ENCODE data around the gene SIRT2. TPM values are rescaled to one million over a fixed set of nuclear protein-coding genes. Genes with fewer than 3 reads are reported as not detected.

Gene SIRT2
- total and polyA plus RNA-seq, 2 of the 13 experiments (the other 11 are each of a cell fraction or from before 2014, with no cell fraction given) = 22.3 to 26.1 TPM

DNA sequence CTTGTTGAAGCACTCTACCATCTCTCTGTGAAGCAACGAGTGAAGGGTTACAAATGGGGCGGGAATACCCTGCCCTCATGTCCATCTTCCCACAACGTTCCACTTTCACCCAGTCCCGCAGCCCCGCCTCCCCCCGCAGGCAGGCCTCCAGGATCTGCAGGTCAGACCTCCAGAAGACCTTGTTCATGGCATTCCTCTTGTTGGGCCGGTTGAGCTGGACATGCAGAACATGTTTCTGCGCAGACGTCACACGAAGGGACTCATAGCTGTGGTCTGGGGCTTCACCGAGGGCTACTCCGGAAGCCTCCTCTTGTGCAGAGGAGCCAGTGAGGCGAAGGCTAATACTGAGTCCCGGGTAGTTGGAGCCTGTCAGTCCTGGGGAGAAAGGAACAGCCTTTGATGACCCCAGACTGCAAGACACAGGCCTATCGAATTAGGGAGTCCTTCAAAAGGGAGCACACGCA lies 68.2 kb downstream of the SIRT2 start (continued):
- TF ChIP-seq FOXJ3 (CRISPR knock-in tag; IDR thresholded peaks at IDR 0.05; ENCODE audit: borderline replicate concordance) (no peak; the same call in 1 of the 2 replicates), ZNF570 (CRISPR knock-in tag; IDR thresholded peaks at IDR 0.05; ENCODE audit: borderline replicate concordance) (no peak), HNF4G (IDR thresholded peaks at IDR 0.05; ENCODE audit: borderline replicate concordance, low read depth, low read length) (no peak), HNF4G (CRISPR knock-in tag; IDR thresholded peaks at IDR 0.05; ENCODE audit: borderline replicate concordance, low read depth) (no peak), MTA1 (CRISPR knock-in tag; IDR thresholded peaks at IDR 0.05; ENCODE audit: borderline replicate concordance) (no peak), ZFP36L1 (CRISPR knock-in tag; IDR thresholded peaks at IDR 0.05) (no peak), ONECUT2 (CRISPR knock-in tag; IDR thresholded peaks at IDR 0.05) (no peak), ZNF496 (CRISPR knock-in tag; IDR thresholded peaks at IDR 0.05; ENCODE audit: insufficient replicate concordance) (no peak), U2AF2 (IDR thresholded peaks at IDR 0.05; ENCODE audit: low read depth, low read length) (no peak), DPF2 (CRISPR knock-in tag; IDR thresholded peaks at IDR 0.05; ENCODE audit: borderline replicate concordance, low read depth) (no peak), SMYD3 (CRISPR knock-in tag; IDR thresholded peaks at IDR 0.05) (no peak), ZIK1 (CRISPR knock-in tag; IDR thresholded peaks at IDR 0.05; ENCODE audit: borderline replicate concordance, low read depth) (no peak), SMARCC2 (IDR thresholded peaks at IDR 0.05) (no peak), GATA4 (IDR thresholded peaks at IDR 0.05; ENCODE audit: borderline replicate concordance, low read depth) (no peak; the same call in 1 of the 2 replicates), JDP2 (CRISPR knock-in tag; IDR thresholded peaks at IDR 0.05; ENCODE audit: borderline replicate concordance) (no peak)
- TF ChIP-seq, protein P1, sequence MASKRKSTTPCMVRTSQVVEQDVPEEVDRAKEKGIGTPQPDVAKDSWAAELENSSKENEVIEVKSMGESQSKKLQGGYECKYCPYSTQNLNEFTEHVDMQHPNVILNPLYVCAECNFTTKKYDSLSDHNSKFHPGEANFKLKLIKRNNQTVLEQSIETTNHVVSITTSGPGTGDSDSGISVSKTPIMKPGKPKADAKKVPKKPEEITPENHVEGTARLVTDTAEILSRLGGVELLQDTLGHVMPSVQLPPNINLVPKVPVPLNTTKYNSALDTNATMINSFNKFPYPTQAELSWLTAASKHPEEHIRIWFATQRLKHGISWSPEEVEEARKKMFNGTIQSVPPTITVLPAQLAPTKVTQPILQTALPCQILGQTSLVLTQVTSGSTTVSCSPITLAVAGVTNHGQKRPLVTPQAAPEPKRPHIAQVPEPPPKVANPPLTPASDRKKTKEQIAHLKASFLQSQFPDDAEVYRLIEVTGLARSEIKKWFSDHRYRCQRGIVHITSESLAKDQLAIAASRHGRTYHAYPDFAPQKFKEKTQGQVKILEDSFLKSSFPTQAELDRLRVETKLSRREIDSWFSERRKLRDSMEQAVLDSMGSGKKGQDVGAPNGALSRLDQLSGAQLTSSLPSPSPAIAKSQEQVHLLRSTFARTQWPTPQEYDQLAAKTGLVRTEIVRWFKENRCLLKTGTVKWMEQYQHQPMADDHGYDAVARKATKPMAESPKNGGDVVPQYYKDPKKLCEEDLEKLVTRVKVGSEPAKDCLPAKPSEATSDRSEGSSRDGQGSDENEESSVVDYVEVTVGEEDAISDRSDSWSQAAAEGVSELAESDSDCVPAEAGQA (IDR thresholded peaks at IDR 0.05; ENCODE audit: low read depth) = no peak
- TF ChIP-seq, protein P1 (CRISPR knock-in tag; IDR thresholded peaks at IDR 0.05; ENCODE audit: borderline replicate concordance) = no peak
- TF ChIP-seq, protein P2, sequence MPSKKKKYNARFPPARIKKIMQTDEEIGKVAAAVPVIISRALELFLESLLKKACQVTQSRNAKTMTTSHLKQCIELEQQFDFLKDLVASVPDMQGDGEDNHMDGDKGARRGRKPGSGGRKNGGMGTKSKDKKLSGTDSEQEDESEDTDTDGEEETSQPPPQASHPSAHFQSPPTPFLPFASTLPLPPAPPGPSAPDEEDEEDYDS (CRISPR knock-in tag; IDR thresholded peaks at IDR 0.05) = peak; percentile 43; the same call in 1 of the 2 replicates
- TF ChIP-seq, protein P3, sequence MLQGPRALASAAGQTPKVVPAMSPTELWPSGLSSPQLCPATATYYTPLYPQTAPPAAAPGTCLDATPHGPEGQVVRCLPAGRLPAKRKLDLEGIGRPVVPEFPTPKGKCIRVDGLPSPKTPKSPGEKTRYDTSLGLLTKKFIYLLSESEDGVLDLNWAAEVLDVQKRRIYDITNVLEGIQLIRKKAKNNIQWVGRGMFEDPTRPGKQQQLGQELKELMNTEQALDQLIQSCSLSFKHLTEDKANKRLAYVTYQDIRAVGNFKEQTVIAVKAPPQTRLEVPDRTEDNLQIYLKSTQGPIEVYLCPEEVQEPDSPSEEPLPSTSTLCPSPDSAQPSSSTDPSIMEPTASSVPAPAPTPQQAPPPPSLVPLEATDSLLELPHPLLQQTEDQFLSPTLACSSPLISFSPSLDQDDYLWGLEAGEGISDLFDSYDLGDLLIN (CRISPR knock-in tag; IDR thresholded peaks at IDR 0.05; ENCODE audit: borderline replicate concordance) = no peak
- TF ChIP-seq, protein P4, sequence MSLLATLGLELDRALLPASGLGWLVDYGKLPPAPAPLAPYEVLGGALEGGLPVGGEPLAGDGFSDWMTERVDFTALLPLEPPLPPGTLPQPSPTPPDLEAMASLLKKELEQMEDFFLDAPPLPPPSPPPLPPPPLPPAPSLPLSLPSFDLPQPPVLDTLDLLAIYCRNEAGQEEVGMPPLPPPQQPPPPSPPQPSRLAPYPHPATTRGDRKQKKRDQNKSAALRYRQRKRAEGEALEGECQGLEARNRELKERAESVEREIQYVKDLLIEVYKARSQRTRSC (CRISPR knock-in tag; IDR thresholded peaks at IDR 0.05; ENCODE audit: low read depth) = no peak

All from HepG2 (cell line).